WTC11 (cell line): ENCODE results near the gene PPM1K. TPM values are rescaled to one million over a fixed set of nuclear protein-coding genes. Genes with fewer than 3 reads are reported as not detected.

Source experiments
- ATAC-seq: fragments of 200-7000 bp; cut with Tn5 transposase; 2 replicates; pipeline ENCODE4 v1.10.0; 2021; ENCODE audit warnings: mild to moderate bottlenecking, moderate library complexity
- CTCF ChIA-PET: fragments of 300-600 bp; sonication (Branson Sonifier 250); formaldehyde crosslinking; loops from one replicate; lab custom pipeline; 2021; ENCODE audit warnings: antibody characterized with exemption; lab: Charles Lee
- POLR2A ChIA-PET: fragments of 350-600 bp; sonication (Branson Sonifier 250); formaldehyde crosslinking; loops from one replicate; lab custom pipeline; 2021; ENCODE audit warnings: antibody characterized with exemption; lab: Charles Lee
- DNase-seq: peaks from one replicate; pipeline ENCODE4 v3.0.0; 2021; ENCODE audit warnings: low spot score
- H3K27ac Mint-ChIP-seq: 2 replicates; pipeline ENCODE4 v1.8.0; 2021; ENCODE audit warnings: mixed read lengths
- H3K27me3 Mint-ChIP-seq: 2 replicates; pipeline ENCODE4 v1.8.0; 2021; ENCODE audit warnings: low read depth, mild to moderate bottlenecking, moderate library complexity, mixed read lengths
- H3K36me3 Mint-ChIP-seq: 2 replicates; pipeline ENCODE4 v1.8.0; 2021; ENCODE audit warnings: mixed read lengths
- H3K4me1 Mint-ChIP-seq: 2 replicates; pipeline ENCODE4 v1.8.0; 2022; ENCODE audit warnings: mixed read lengths
- H3K4me3 Mint-ChIP-seq: 2 replicates; pipeline ENCODE4 v1.8.0; 2021; ENCODE audit warnings: mild to moderate bottlenecking, moderate library complexity, mixed read lengths
- H3K9me3 Mint-ChIP-seq: 2 replicates; pipeline ENCODE4 v1.8.0; 2021; ENCODE audit warnings: mixed read lengths
- AFF4 ChIP-seq: sonication (generic); formaldehyde crosslinking; IDR thresholded peaks from 2 replicates; pipeline ENCODE4 v1.8.1; 2023; ENCODE audit warnings: mild to moderate bottlenecking, missing genetic modification reagents, borderline replicate concordance
- ARID4B ChIP-seq: sonication (generic); formaldehyde crosslinking; IDR thresholded peaks from 2 replicates; pipeline ENCODE4 v1.8.0; 2023; ENCODE audit warnings: missing genetic modification reagents, mild to moderate bottlenecking, borderline replicate concordance
- FOXK1 ChIP-seq: sonication (generic); formaldehyde crosslinking; IDR thresholded peaks from 2 replicates; pipeline ENCODE4 v1.8.0; 2022; ENCODE audit warnings: mild to moderate bottlenecking, moderate library complexity, missing genetic modification reagents
- HMGXB4 ChIP-seq: sonication (generic); formaldehyde crosslinking; IDR thresholded peaks from 2 replicates; pipeline ENCODE4 v1.8.1; 2023; ENCODE audit warnings: mild to moderate bottlenecking, moderate library complexity, missing genetic modification reagents
- IRF2 ChIP-seq: sonication (generic); formaldehyde crosslinking; IDR thresholded peaks from 2 replicates; pipeline ENCODE4 v1.8.0; 2022; ENCODE audit warnings: low read depth, missing genetic modification reagents, borderline replicate concordance
- JAZF1 ChIP-seq: fragments of 250-450 bp; sonication (Bioruptor Pico); IDR thresholded peaks from 2 replicates; pipeline ENCODE4 v1.9.0; 2021; ENCODE audit warnings: moderate library complexity, mild to moderate bottlenecking, inconsistent platforms
- JUN ChIP-seq: sonication (generic); formaldehyde crosslinking; IDR thresholded peaks from 2 replicates; pipeline ENCODE4 v1.8.0; 2023; ENCODE audit warnings: mild to moderate bottlenecking, missing genetic modification reagents
- MAX ChIP-seq: sonication (generic); formaldehyde crosslinking; IDR thresholded peaks from 2 replicates; pipeline ENCODE4 v1.8.0; 2022; ENCODE audit warnings: mild to moderate bottlenecking, missing genetic modification reagents
- NFATC4 ChIP-seq: fragments of 250-450 bp; sonication (Bioruptor Pico); IDR thresholded peaks from 2 replicates; pipeline ENCODE4 v1.9.0; 2021; ENCODE audit warnings: mild to moderate bottlenecking
- NR3C1 ChIP-seq: sonication (generic); formaldehyde crosslinking; conservative IDR thresholded peaks from 2 replicates; pipeline ENCODE4 v1.8.1; 2023; ENCODE audit warnings: low read depth, mild to moderate bottlenecking, missing genetic modification reagents
- PREB ChIP-seq: sonication (generic); formaldehyde crosslinking; IDR thresholded peaks from 2 replicates; pipeline ENCODE4 v1.8.1; 2022; ENCODE audit warnings: mild to moderate bottlenecking, missing genetic modification reagents, moderate library complexity, borderline replicate concordance
- TP53 ChIP-seq: sonication (generic); formaldehyde crosslinking; IDR thresholded peaks from 2 replicates; pipeline ENCODE4 v1.8.1; 2023; ENCODE audit warnings: mild to moderate bottlenecking, missing genetic modification reagents
- USF1 ChIP-seq: sonication (generic); formaldehyde crosslinking; IDR thresholded peaks from 2 replicates; pipeline ENCODE4 v1.8.0; 2022; ENCODE audit warnings: mild to moderate bottlenecking, missing genetic modification reagents
- ZNF425 ChIP-seq: fragments of 250-450 bp; sonication (Bioruptor Pico); conservative IDR thresholded peaks from 2 replicates; pipeline ENCODE4 v1.9.0; 2021; ENCODE audit warnings: mild to moderate bottlenecking
- total RNA-seq: library from RNA; stranded (reverse); gene quantifications from 3 replicates; pipeline ENCODE4 v1.2.3, GENCODE V29; 2021

Gene PPM1K
- total RNA-seq, 1 experiment from 2014 or later: 17.0 TPM

- 0 out of 2 replicates have a peak, but pooled peaks cover 3% of the 10 kb centered on the region for H3K4me1 Mint-ChIP-seq
- H3K27me3 Mint-ChIP-seq: no peaks in the 10 kb centered on the region
- peaks cover 3% of the 10 kb centered on the region; the same call in 1 of the 2 replicates for H3K36me3 Mint-ChIP-seq
- TF ChIP-seq JAZF1 (no peak), NR3C1 (CRISPR knock-in tag) (no peak), HMGXB4 (no peak), MAX (CRISPR knock-in tag) (no peak), ZNF425 (CRISPR knock-in tag) (no peak), USF1 (CRISPR knock-in tag) (no peak), AFF4 (CRISPR knock-in tag) (no peak), NFATC4 (CRISPR knock-in tag) (no peak), JUN (CRISPR knock-in tag) (no peak), IRF2 (no peak), PREB (no peak), TP53 (CRISPR knock-in tag) (no peak), ARID4B (CRISPR knock-in tag) (no peak), FOXK1 (no peak)
- DNase-seq (no peak), ATAC-seq (no peak)
- ChIA-PET CTCF (interaction anchor here (1.3 kb wide), 1 partner anchor 28 kb away, joined by 3 read pairs; no protein-coding TSS in a partner anchor), POLR2A (no interaction called here)
- H3K27ac Mint-ChIP-seq: no peak overlapping the region
- H3K4me3 Mint-ChIP-seq: no peak overlapping the region
- peaks cover 3% of the 10 kb centered on the region; the same call in 1 of the 2 replicates for H3K9me3 Mint-ChIP-seq
Measured at GRCh38 chr4:88246600-88246999, 37.8 kb downstream of the PPM1K start.
